PFSK-1 (cell line): ENCODE results near the gene KLK4.

Experiments
- FOXP2 ChIP-seq: optimal IDR thresholded peaks from 2 replicates; pipeline ENCODE3; 2011; ENCODE audit warnings: borderline replicate concordance, control low read depth, inconsistent platforms; ENCODE audit not compliant: insufficient read depth; ENCODE audit errors: extremely low read length, extremely low read depth
- POLR2AphosphoS5 ChIP-seq: IDR thresholded peaks from 2 replicates; pipeline ENCODE4 v1.6.1; 2012; ENCODE audit warnings: low read depth, mild to moderate bottlenecking, control low read depth, low read length, moderate library complexity
- REST ChIP-seq, 2 experiments: IDR thresholded peaks; 2 replicates each; pipeline versions ENCODE4 v1.6.1 to v1.8.0; 2011 to 2012; ENCODE audit warnings: low read depth in 2 of 2, low read length in 2 of 2, control low read depth in 1 of 2, inconsistent platforms in 1 of 2, mild to moderate bottlenecking in 1 of 2, moderate library complexity in 1 of 2; ENCODE audit not compliant: insufficient read depth in 1 of 2
- SIN3A ChIP-seq: IDR thresholded peaks from 2 replicates; pipeline ENCODE4 v1.6.1; 2012; ENCODE audit warnings: mild to moderate bottlenecking, low read length, moderate library complexity, borderline replicate concordance; ENCODE audit not compliant: insufficient read depth
- TAF1 ChIP-seq: IDR thresholded peaks from 2 replicates; pipeline ENCODE4 v1.6.1; 2012; ENCODE audit warnings: low read length, control low read depth, borderline replicate concordance; ENCODE audit not compliant: insufficient read depth

The KLK4 gene

GRCh38 chr19:50880241-50880640, 31.0 kb downstream of the KLK4 start:
- TF ChIP-seq SIN3A (no peak), FOXP2 (no peak), REST (IDR thresholded peaks at IDR 0.05; ENCODE audit: insufficient read depth in 1 of 2, low read depth in 2 of 2, low read length in 2 of 2) (no peak), POLR2AphosphoS5 (no peak), TAF1 (no peak)

- TF ChIP-seq REST (IDR thresholded peaks at IDR 0.05; ENCODE audit: insufficient read depth in 1 of 2, low read depth in 2 of 2, low read length in 2 of 2), result no peak
- no peak for TF ChIP-seq SIN3A
- TF ChIP-seq FOXP2, result no peak
- no peak for TF ChIP-seq TAF1
Observed at GRCh38 chr19:50878851-50879250, 32.3 kb downstream of the KLK4 start.

- TF ChIP-seq POLR2AphosphoS5, result no peak
- no peak for TF ChIP-seq REST (IDR thresholded peaks at IDR 0.05; ENCODE audit: insufficient read depth in 1 of 2, low read depth in 2 of 2, low read length in 2 of 2)
- no peak for TF ChIP-seq FOXP2
- TF ChIP-seq TAF1, result no peak
- TF ChIP-seq SIN3A, result no peak
Observed at GRCh38 chr19:50877338-50877737, 33.9 kb downstream of the KLK4 start.

GRCh38 chr19:50876456-50876855, 34.7 kb downstream of the KLK4 start:
- TF ChIP-seq TAF1 (no peak), SIN3A (no peak), POLR2AphosphoS5 (no peak), REST (IDR thresholded peaks at IDR 0.05; ENCODE audit: insufficient read depth in 1 of 2, low read depth in 2 of 2, low read length in 2 of 2) (no peak), FOXP2 (no peak)

GRCh38 chr19:50875795-50876422, 35.3 kb downstream of the KLK4 start:
- TF ChIP-seq SIN3A (no peak), REST (IDR thresholded peaks at IDR 0.05; ENCODE audit: insufficient read depth in 1 of 2, low read depth in 2 of 2, low read length in 2 of 2) (no peak), FOXP2 (no peak), TAF1 (no peak), POLR2AphosphoS5 (no peak)
